Upper lobe of left lung (tissue), 4 donors: Measurements from ENCODE around the gene PPP1R13B.

ENCODE experiments used
- CTCF ChIP-seq, 6 experiments: fragments of 450-650 bp in 4 of 6; fragments of 200-600 bp in 2 of 6; sonication (generic) in 2 of 6; IDR thresholded peaks; one replicate each; pipeline ENCODE4 v1.5.1; 2016 to 2019; ENCODE audit warnings: antibody characterized with exemption in 6 of 6
- POLR2A ChIP-seq, 4 donors: fragments of 450-650 bp; IDR thresholded peaks; one replicate each; pipeline ENCODE4 v1.5.1; 2016 to 2017; ENCODE audit warnings: antibody characterized with exemption in 4 of 4, mild to moderate bottlenecking in 2 of 4
- POLR2AphosphoS5 ChIP-seq, 2 donors: sonication (generic); formaldehyde crosslinking; IDR thresholded peaks; one replicate each; pipeline ENCODE4 v1.5.1; 2017; ENCODE audit warnings: antibody characterized with exemption in 2 of 2

DNA sequence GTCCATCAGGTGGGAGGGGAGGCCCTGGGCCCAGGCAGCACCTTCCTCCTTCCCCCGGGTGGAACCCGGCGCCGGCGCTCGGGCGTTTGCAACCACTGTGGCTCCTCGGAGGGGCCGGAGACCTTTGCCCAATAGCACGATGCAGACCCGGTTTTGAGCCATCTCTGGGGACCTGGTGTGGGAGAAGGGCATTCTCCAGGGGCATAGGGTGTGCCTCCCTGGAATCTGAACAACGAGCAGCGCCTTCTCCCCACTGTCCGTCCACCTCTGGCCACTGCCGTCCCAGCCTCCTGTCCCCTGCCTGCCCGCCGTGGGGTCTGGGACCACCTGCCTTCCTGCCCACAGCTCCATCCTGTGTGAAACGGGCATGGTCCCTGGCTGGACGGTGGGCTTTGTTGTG is 119.2 kb downstream of the PPP1R13B start:
- TF ChIP-seq CTCF (IDR thresholded peaks at IDR 0.05) (no peak), POLR2AphosphoS5 (IDR thresholded peaks at IDR 0.05) (no peak), POLR2A (IDR thresholded peaks at IDR 0.05) (no peak)
